Loucy (cell line): ENCODE results near the gene ABCC6.
"Not testable (repeated sequence)": the region's sequence is repeated elsewhere in the genome, so short reads cannot be mapped to it uniquely, and the experiment has no call there.

Source experiments
- H2AFZ ChIP-seq: fragments of 200-600 bp; sonication (generic); 2 replicates; pipeline ENCODE4 v1.6.0; 2016; ENCODE audit warnings: antibody characterized with exemption, mild to moderate bottlenecking, low read length, moderate library complexity
- H3F3A ChIP-seq: fragments of 200-600 bp; 2 replicates; pipeline ENCODE4 v1.6.0; 2016; ENCODE audit warnings: antibody characterized with exemption, low read depth, mild to moderate bottlenecking
- H3K27me3 ChIP-seq: fragments of 200-600 bp; sonication (generic); 2 replicates; pipeline ENCODE4 v1.6.1; 2014; ENCODE audit warnings: low read length, mild to moderate bottlenecking; ENCODE audit not compliant: insufficient read depth, poor library complexity, severe bottlenecking
- H3K36me3 ChIP-seq: fragments of 200-600 bp; sonication (generic); 2 replicates; pipeline ENCODE4 v1.6.1; 2016; ENCODE audit warnings: low read length; ENCODE audit not compliant: insufficient read depth
- H3K4me1 ChIP-seq: fragments of 200-600 bp; sonication (generic); 2 replicates; pipeline ENCODE4 v1.5.1; 2014; ENCODE audit warnings: low read length, mild to moderate bottlenecking; ENCODE audit not compliant: insufficient read depth, poor library complexity, severe bottlenecking
- H3K4me2 ChIP-seq: fragments of 200-600 bp; sonication (generic); 2 replicates; pipeline ENCODE4 v1.6.0; 2014; ENCODE audit warnings: antibody characterized with exemption, low read length, low read depth, mild to moderate bottlenecking; ENCODE audit not compliant: poor library complexity, severe bottlenecking
- H3K4me3 ChIP-seq: fragments of 200-600 bp; sonication (generic); 2 replicates; pipeline ENCODE4 v1.5.1; 2014; ENCODE audit warnings: low read length, mild to moderate bottlenecking, mixed read lengths; ENCODE audit not compliant: poor library complexity, severe bottlenecking
- H3K79me2 ChIP-seq: fragments of 200-600 bp; sonication (generic); 2 replicates; pipeline ENCODE4 v1.6.1; 2014; ENCODE audit warnings: low read length; ENCODE audit not compliant: insufficient read depth
- H3K9ac ChIP-seq: fragments of 200-600 bp; sonication (generic); 2 replicates; pipeline ENCODE4 v1.6.0; 2014; ENCODE audit warnings: mild to moderate bottlenecking, low read depth, low read length, moderate library complexity; ENCODE audit not compliant: poor library complexity, severe bottlenecking
- H3K9me2 ChIP-seq: fragments of 200-600 bp; sonication (generic); replicated peaks from 2 replicates; pipeline ENCODE4 v1.6.1; 2016; ENCODE audit warnings: low read depth, low read length, mixed read lengths
- H3K9me3 ChIP-seq: fragments of 200-600 bp; sonication (generic); 2 replicates; pipeline ENCODE4 v1.6.1; 2014; ENCODE audit warnings: mild to moderate bottlenecking, antibody characterized with exemption, low read length, low read depth; ENCODE audit not compliant: insufficient read depth
- H4K20me1 ChIP-seq: fragments of 200-600 bp; sonication (generic); 2 replicates; pipeline ENCODE4 v1.6.0; 2014; ENCODE audit warnings: antibody characterized with exemption, low read length, mild to moderate bottlenecking; ENCODE audit not compliant: insufficient read depth, poor library complexity, severe bottlenecking
- CTCF ChIP-seq: fragments of 200-600 bp; sonication (generic); conservative IDR thresholded peaks from 2 replicates; pipeline ENCODE4 v1.5.1; 2014; ENCODE audit warnings: mild to moderate bottlenecking, antibody characterized with exemption, low read length
- EZH2phosphoT487 ChIP-seq: fragments of 200-600 bp; IDR thresholded peaks from 2 replicates; pipeline ENCODE4 v1.6.1; 2018; ENCODE audit warnings: antibody characterized with exemption, mild to moderate bottlenecking, moderate library complexity, borderline replicate concordance

Gene ABCC6

DNA sequence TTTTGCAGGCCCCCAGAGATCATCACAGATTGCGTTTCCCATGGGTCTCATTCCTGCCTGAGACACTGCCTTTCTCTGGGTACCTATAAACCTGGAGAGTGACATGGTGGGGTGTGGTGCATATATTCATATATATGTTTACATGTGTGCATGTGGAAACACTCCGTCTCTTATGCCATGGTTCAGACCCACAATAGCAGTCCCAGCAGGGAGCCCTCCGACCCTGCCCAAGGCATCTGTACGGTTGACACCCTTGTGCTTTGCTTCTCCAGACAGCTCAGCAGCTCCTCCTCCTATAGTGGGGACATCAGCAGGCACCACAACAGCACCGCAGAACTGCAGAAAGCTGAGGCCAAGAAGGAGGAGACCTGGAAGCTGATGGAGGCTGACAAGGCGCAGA is 116.8 kb downstream of the ABCC6 start:
- Histone ChIP-seq H3F3A (no peaks in the 10 kb centered on the region), H2AFZ (no peak overlapping the region), H3K9me3 (no peaks in the 10 kb centered on the region), H3K79me2 (no peaks in the 10 kb centered on the region), H3K36me3 (peaks cover 50% of the 10 kb centered on the region; the same call in 1 of the 2 replicates), H3K27me3 (no peaks in the 10 kb centered on the region), H3K9me2 (no peaks in the 10 kb centered on the region), H4K20me1 (no peaks in the 10 kb centered on the region), H3K4me1 (no peaks in the 10 kb centered on the region), H3K4me3 (no peak overlapping the region), H3K9ac (no peak overlapping the region), H3K4me2 (no peak overlapping the region)
- TF ChIP-seq CTCF: no peak
- no peak for TF ChIP-seq EZH2phosphoT487

- Histone ChIP-seq H2AFZ (no peak overlapping the region), H3F3A (no peaks in the 10 kb centered on the region), H3K9me2 (no peaks in the 10 kb centered on the region), H3K36me3 (peaks cover 46% of the 10 kb centered on the region; the same call in 1 of the 2 replicates), H3K4me3 (no peak overlapping the region), H3K9ac (no peak overlapping the region), H3K27me3 (no peaks in the 10 kb centered on the region), H3K4me1 (no peaks in the 10 kb centered on the region), H3K9me3 (no peaks in the 10 kb centered on the region), H4K20me1 (no peaks in the 10 kb centered on the region), H3K4me2 (no peak overlapping the region), H3K79me2 (no peaks in the 10 kb centered on the region)
- no peak for TF ChIP-seq CTCF
- TF ChIP-seq EZH2phosphoT487: no peak
These were observed 117.6 kb downstream of the ABCC6 start for GRCh38 chr16:16105646-16106045.

- H3K4me3 ChIP-seq: not testable (repeated sequence)
These were observed 118.5 kb downstream of the ABCC6 start for GRCh38 chr16:16104804-16105141.

DNA sequence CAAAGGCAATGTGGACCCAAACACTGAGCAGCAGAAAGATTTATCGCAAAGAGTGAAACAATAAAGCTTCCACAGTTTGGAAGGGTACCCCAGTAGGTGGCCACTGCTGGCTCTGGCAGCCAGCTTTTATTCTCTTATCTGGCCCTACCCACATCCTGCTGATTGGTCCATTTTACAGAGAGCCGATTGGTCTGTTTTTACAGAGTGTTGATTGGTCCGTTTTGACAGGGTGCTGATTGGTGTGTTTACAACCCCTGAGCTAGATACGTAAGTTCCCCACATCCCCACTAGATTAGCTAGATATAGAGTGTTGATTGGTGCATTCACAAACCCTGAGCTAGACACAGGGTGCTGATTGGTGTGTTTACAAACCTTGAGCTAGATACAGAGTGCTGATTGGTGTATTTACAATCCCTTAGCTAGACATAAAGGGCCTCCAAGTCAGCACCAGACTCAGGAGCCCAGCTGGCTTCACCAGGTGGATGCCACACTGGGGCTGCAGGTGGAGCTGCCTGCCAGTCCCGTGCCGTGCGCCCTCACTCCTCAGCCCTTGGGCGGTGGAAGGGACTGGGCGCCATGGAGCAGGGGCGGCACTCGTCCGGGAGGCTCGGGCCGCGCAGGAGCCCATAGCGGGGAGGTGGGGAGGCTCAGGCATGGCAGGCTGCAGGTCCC is 119.0 kb downstream of the ABCC6 start:
- H3K36me3 ChIP-seq: peaks cover 40% of the 10 kb centered on the region; the same call in 1 of the 2 replicates
- H3K4me1 ChIP-seq: not testable (repeated sequence)

More at GRCh38 chr16:16104804-16105141, 118.5 kb downstream of the ABCC6 start:
- H3K36me3 ChIP-seq: peaks cover 42% of the 10 kb centered on the region; the same call in 1 of the 2 replicates
- H3K9me3 ChIP-seq, H3K4me2 ChIP-seq, H3K9me2 ChIP-seq, H3K79me2 ChIP-seq, H3F3A ChIP-seq, H3K27me3 ChIP-seq, H3K9ac ChIP-seq, H4K20me1 ChIP-seq, H2AFZ ChIP-seq, H3K4me1 ChIP-seq: not testable (repeated sequence)

More for the DNA sequence above, 119.0 kb downstream of the ABCC6 start:
- H3K9me2 ChIP-seq, H3K27me3 ChIP-seq, H3K9me3 ChIP-seq, H4K20me1 ChIP-seq, H3K4me3 ChIP-seq, H3K79me2 ChIP-seq, H3K4me2 ChIP-seq, H3F3A ChIP-seq, H2AFZ ChIP-seq, H3K9ac ChIP-seq: not testable (repeated sequence)
